OCI-LY1 (cell line): Measurements from ENCODE around the gene CLOCK.

Experiments
- CTCF ChIP-seq: fragments of 200-600 bp; sonication (generic), shearing (Covaris generic); IDR thresholded peaks from 2 replicates; pipeline ENCODE4 v1.5.1; 2017; ENCODE audit warnings: mild to moderate bottlenecking, antibody characterized with exemption, low read length, moderate library complexity, mixed read lengths
- EZH2 ChIP-seq: fragments of 200-600 bp; sonication (generic), shearing (Covaris generic); IDR thresholded peaks from 2 replicates; pipeline ENCODE4 v1.8.0; 2017; ENCODE audit warnings: borderline replicate concordance, mixed run types, mild to moderate bottlenecking, antibody characterized with exemption, low read length, moderate library complexity, mixed read lengths

GRCh38 chr4:55411621-55412020 is 135.1 kb downstream of the CLOCK start:
- no peak for TF ChIP-seq CTCF
- no peak for TF ChIP-seq EZH2
